ENCODE data around the gene ZNF565. TPM values are rescaled to one million over a fixed set of nuclear protein-coding genes. Genes with fewer than 3 reads are reported as not detected.

Gene ZNF565
- total and polyA plus RNA-seq, 2 of the 13 experiments (the other 11 are each of a cell fraction or from before 2014, with no cell fraction given) = 1.8 to 5.2 TPM

DNA sequence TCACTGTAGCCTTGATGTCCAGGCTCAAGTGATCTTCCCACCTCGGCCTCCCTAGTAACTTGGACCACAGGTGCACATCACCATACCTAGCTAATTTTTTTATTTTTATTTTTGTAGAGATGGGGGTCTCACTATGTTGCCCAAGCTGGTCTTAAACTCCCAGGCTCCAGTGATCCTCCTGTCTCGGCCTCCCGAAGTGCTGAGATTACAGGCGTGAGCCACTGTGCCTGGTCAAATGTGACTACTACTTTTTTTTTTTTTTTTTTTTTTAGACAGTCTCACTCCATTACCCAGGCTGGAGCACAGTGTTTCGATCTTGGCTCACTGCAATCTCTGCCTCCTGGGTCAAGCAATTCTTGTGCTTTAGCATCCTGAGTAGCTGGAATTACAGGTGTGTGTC, 41.6 kb downstream of the ZNF565 start:
- Histone ChIP-seq H3K4me2 (ENCODE audit: low read depth, low read length) (no peak overlapping the region), H3K36me3 (replicated peaks in 1 of 2; ENCODE audit: control insufficient read depth in 1 of 2, insufficient read depth in 2 of 2, low read length in 2 of 2) (no peaks in the 10 kb centered on the region), H3K27me3 (ENCODE audit: control insufficient read depth in 1 of 2, insufficient read depth in 2 of 2, low read length in 2 of 2) (no peaks in the 10 kb centered on the region; a peak in 1 of 5 replicates), H4K20me1 (ENCODE audit: insufficient read depth, low read length) (no peaks in the 10 kb centered on the region), H3K9me3 (ENCODE audit: low read length) (no peaks in the 10 kb centered on the region), H2AFZ (ENCODE audit: low read length) (no peak overlapping the region), H3K9ac (ENCODE audit: insufficient read depth, low read depth, low read length) (no peak overlapping the region), H3K4me3 (replicated peaks in 1 of 3; ENCODE audit: insufficient read depth in 1 of 3, low read depth in 2 of 3, low read length in 3 of 3) (no peak overlapping the region), H3K79me2 (ENCODE audit: insufficient read depth, low read length) (no peaks in the 10 kb centered on the region), H3K4me1 (ENCODE audit: insufficient read depth, low read length) (0 out of 2 replicates have a peak, but pooled peaks cover 10% of the 10 kb centered on the region), H3K27ac (ENCODE audit: extremely low read length, insufficient read depth, low read length) (no peak overlapping the region)
- TF ChIP-seq, protein P1, sequence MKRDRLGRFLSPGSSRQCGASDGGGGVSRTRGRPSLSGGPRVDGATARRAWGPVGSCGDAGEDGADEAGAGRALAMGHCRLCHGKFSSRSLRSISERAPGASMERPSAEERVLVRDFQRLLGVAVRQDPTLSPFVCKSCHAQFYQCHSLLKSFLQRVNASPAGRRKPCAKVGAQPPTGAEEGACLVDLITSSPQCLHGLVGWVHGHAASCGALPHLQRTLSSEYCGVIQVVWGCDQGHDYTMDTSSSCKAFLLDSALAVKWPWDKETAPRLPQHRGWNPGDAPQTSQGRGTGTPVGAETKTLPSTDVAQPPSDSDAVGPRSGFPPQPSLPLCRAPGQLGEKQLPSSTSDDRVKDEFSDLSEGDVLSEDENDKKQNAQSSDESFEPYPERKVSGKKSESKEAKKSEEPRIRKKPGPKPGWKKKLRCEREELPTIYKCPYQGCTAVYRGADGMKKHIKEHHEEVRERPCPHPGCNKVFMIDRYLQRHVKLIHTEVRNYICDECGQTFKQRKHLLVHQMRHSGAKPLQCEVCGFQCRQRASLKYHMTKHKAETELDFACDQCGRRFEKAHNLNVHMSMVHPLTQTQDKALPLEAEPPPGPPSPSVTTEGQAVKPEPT (CRISPR knock-in tag; IDR thresholded peaks at IDR 0.05; ENCODE audit: low read depth) = no peak
- TF ChIP-seq TMF1 (CRISPR knock-in tag; IDR thresholded peaks at IDR 0.05; ENCODE audit: low read depth) = no peak
- no peak for TF ChIP-seq ZNF33B (CRISPR knock-in tag; IDR thresholded peaks at IDR 0.05)
- TF ChIP-seq RBFOX2 (IDR thresholded peaks at IDR 0.05; ENCODE audit: low read depth, low read length) = no peak
- TF ChIP-seq, protein P2, sequence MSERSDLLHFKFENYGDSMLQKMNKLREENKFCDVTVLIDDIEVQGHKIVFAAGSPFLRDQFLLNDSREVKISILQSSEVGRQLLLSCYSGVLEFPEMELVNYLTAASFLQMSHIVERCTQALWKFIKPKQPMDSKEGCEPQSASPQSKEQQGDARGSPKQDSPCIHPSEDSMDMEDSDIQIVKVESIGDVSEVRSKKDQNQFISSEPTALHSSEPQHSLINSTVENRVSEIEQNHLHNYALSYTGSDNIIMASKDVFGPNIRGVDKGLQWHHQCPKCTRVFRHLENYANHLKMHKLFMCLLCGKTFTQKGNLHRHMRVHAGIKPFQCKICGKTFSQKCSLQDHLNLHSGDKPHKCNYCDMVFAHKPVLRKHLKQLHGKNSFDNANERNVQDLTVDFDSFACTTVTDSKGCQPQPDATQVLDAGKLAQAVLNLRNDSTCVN (CRISPR knock-in tag; IDR thresholded peaks at IDR 0.05; ENCODE audit: borderline replicate concordance) = no peak
- TF ChIP-seq, protein P3, sequence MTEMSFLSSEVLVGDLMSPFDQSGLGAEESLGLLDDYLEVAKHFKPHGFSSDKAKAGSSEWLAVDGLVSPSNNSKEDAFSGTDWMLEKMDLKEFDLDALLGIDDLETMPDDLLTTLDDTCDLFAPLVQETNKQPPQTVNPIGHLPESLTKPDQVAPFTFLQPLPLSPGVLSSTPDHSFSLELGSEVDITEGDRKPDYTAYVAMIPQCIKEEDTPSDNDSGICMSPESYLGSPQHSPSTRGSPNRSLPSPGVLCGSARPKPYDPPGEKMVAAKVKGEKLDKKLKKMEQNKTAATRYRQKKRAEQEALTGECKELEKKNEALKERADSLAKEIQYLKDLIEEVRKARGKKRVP (CRISPR knock-in tag; IDR thresholded peaks at IDR 0.05) = no peak
- TF ChIP-seq TBL1XR1 (IDR thresholded peaks at IDR 0.05; ENCODE audit: borderline replicate concordance, low read length, partially characterized antibody) = no peak
- TF ChIP-seq MEIS1 (CRISPR knock-in tag; IDR thresholded peaks at IDR 0.05; ENCODE audit: borderline replicate concordance) = no peak
- ChIA-PET POLR2A (no interaction called here), CTCF (ENCODE audit: low intra/inter-chr PET ratio, low total read pairs) (interaction anchor here (1.2 kb wide), 1 partner anchor 45 kb away, joined by 3 read pairs; no protein-coding TSS in a partner anchor)
- intact Hi-C loops (cut with micrococcal nuclease; ENCODE audit: unreplicated experiment) (no loop called here), in situ Hi-C loops (cut with HindIII; ENCODE audit: extremely low pct_ligation_motif_present, low pct_unique_long_range_greater_than_20kb) (loop anchor here (5.0 kb wide), 1 partner anchor 46 kb away; no protein-coding TSS in a partner anchor)
- no peak for ATAC-seq
- BruUV-seq (replicated peaks) = no TSS peak
- no peak for DNase-seq (ENCODE audit: low spot score)
- FAIRE-seq = no peak
- 60% methylated on average over 5 of the region's 5 CpGs for WGBS (ENCODE audit: low lambda C conversion rate)

Measured in HepG2 (cell line).